NCI-H774 (cell line): ENCODE measurements around the gene SGK2.
A peak's percentile ranks its signal among the peaks of the same experiment; 100 is the strongest.
"Not testable (repeated sequence)": the region's sequence is repeated elsewhere in the genome, so short reads cannot be mapped to it uniquely, and the experiment has no call there.

ENCODE experiments used
- DNase-seq: peaks from one replicate; lab custom pipeline; 2025; lab: John Stamatoyannopoulos, UW

SGK2 gene

GRCh38 chr20:43563429-43563828, 4.6 kb downstream of the SGK2 start:
- no peak for DNase-seq

DNA sequence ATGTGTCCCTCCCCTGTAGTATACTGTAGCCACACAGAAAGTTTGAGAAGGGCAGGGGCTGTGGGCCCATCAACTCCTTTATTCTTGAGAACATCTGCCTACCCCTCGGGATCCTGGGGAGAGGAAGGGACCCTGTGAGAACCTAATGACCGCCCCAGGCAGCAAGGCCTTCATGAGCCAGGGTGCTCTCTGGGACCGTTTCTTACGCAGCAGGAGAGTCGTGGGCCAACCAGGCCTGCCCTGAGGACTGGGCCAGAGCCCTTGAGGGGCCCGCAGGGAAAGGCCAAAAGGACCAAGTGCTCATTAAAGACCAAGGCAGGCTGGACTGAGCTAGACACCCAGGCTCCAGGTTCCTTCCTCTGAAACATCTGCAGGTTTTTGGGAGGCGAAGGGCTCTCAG, 5.2 kb downstream of the SGK2 start:
- DNase-seq = no peak

DNA sequence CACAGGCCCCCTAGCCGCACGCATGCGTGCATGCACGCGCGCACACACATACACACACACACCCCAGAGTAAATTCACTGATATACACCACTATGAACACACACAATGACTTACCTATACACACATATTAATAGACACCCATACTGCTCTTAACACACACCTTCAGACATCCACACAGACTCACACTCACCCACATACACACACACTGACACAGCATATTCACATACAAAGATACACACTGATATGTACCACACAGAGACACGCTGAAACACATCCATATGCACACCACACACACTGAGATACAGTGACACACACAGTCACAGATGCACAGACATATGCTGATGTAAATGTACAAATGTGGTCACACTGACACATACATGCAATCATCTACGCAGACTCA, 5.6 kb downstream of the SGK2 start:
- DNase-seq = no peak

DNA sequence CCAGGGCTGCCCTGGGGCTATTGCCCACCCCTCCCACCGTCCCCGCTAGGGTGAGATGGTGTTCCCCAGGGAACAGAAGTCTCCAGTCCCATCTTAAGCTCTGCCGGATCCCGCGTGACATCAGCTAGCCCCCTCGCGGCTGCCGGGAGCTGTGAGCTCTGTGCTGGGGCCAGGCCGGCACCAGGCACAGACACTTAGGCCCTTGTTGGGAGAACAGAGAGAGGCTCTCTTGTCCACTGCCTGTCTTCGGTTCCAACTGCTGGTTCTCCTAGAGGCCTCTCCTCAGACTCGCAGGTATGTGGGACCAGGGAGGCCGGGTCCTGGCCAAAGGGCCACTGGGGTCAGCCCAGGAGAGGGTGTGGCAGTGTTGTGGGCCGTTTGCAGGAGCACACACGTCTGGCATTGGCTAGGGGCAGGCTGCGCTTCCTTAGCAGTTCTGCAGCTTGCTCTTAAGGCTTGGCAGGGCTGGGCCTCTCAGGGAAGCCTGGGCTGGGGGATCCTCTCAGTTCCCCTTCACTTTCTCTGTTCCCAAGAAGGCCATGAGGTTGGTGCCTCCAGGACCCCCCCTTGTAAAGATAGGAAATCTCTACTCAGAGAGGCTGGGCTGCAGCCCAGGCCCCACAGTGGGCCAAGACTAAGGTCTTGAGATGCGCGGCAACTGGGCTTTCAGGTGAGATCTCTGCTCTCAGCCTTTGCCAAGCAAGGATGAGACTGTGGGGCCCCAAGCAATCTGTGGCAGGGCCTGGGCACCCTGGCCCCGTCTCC, 6.3 kb downstream of the SGK2 start:
- DNase-seq = no peak

DNA sequence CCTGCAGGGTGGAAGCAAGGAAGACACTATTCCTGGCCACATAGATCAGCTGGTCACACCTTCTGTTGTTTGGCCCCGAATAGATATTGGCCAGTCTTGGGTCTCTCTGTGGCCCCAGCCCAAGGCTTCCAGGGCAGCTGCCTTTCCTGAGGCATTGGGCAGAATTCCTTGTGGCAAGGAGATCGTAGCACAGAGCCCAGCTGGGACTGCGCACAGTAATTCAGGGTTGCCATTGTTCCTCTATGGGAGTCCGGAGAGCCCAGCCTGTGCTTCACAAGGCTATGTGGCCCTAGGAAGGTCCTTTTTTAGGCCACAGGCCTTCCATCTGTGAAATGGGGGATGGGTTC, 6.9 kb downstream of the SGK2 start:
- DNase-seq = no peak

DNA sequence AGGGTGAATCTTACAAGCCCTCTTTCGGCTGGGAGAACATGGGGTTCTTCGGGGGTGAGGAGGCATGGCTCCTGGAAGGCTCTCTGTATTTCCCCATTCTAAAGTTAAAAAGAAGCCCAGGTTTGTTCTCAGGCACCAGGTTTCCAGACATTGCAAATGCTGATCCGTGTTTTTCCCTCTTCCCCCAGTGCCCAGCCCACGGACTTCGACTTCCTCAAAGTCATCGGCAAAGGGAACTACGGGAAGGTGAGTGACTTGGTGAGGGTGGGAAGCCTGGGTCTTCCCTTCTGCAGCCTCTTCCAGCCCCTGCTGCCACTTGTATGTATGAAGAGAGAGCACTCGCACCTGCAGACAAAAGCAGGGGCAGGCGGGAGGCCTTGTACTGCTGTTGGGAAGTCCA, 8.7 kb downstream of the SGK2 start:
- DNase-seq = no peak

- DNase-seq = no peak
Observed at GRCh38 chr20:43568706-43569105, 9.9 kb downstream of the SGK2 start.

GRCh38 chr20:43569282-43569681, 10.5 kb downstream of the SGK2 start:
- DNase-seq = no peak

GRCh38 chr20:43570496-43570895, 11.7 kb downstream of the SGK2 start:
- DNase-seq = no peak

DNA sequence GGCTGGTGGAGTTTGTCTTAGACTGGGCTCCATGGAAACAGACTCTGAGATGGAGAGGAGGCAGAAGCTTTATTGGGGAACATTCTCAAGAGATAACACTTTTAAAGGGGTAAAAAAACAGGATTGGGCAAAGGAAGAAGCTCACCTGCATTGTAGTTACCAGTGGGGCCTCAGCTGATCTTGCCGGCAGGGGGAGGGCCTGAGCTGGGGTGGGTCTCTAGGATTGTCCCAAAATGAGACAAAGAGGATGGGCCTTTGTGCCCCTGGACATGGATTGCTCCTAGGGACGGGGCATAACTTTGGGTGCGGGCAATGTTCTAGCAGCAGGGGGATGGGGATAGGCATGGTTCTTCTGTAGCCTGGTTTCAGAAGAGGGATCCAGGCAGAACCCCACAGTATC, 12.5 kb downstream of the SGK2 start:
- DNase-seq = no peak

GRCh38 chr20:43571771-43572170, 12.9 kb downstream of the SGK2 start:
- no peak for DNase-seq

GRCh38 chr20:43572891-43573290, 14.1 kb downstream of the SGK2 start:
- no peak for DNase-seq

DNA sequence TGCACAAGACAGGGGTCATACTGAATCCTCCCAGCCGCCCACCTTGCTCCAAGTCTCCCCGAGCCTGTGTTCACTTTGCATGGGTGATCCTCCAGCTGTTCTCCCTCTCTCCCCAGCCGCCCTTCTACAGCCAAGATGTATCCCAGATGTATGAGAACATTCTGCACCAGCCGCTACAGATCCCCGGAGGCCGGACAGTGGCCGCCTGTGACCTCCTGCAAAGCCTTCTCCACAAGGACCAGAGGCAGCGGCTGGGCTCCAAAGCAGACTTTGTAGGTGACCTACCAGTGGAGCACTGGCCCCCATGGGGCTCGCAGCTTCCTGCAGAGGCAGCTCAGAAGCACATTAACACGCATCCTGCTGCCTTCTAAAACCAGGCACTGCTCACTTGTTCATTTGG, 17.3 kb downstream of the SGK2 start:
- DNase-seq = no peak

GRCh38 chr20:43579861-43580793, 21.3 kb downstream of the SGK2 start:
- DNase-seq = peak; percentile 1

GRCh38 chr20:43583133-43583864, 24.5 kb downstream of the SGK2 start:
- no peak for DNase-seq

GRCh38 chr20:43583982-43584432, 25.2 kb downstream of the SGK2 start:
- no peak for DNase-seq

DNA sequence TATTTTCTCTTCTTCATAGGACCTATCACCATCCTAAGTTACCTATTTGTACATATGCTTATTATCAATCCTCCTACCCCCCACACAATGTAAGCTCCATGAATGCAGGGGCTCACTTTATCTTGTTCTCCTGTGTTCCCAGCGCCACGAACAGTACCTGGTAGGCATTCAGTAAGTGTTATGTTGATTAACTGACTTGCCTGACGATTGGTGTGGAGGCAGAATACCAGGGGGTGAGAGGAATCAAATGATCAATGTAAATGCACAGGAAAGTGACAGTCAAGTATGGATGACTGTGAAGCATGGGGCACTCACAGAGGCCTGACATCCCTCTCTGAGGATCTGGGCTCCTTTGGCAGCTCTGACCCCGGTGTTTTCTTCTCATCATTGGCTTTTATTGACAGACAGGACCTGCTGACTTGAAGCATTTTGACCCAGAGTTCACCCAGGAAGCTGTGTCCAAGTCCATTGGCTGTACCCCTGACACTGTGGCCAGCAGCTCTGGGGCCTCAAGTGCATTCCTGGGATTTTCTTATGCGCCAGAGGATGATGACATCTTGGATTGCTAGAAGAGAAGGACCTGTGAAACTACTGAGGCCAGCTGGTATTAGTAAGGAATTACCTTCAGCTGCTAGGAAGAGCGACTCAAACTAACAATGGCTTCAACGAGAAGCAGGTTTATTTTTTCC, 25.8 kb downstream of the SGK2 start:
- DNase-seq = no peak

- no peak for DNase-seq
Observed at GRCh38 chr20:43586641-43587040, 27.8 kb downstream of the SGK2 start.

DNA sequence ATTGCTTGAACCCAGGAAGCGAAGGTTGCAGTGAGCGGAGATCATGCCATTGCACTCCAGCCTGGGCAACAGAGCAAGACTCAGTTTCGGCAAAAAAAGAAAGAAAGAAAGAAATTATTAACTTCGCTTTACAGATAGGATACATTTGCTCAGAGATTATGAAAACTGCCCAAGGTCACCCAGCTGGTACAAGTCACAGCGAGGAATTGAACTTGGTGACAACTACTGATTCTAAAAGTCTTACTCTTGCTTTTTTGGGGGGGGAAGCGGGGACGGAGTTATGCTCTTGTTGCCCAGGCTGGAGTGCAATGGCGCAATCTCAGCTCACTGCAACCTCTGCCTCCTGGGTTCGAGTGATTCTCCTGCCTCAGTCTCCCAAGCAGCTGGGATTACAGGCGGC, 29.7 kb downstream of the SGK2 start:
- DNase-seq = not testable (repeated sequence)

DNA sequence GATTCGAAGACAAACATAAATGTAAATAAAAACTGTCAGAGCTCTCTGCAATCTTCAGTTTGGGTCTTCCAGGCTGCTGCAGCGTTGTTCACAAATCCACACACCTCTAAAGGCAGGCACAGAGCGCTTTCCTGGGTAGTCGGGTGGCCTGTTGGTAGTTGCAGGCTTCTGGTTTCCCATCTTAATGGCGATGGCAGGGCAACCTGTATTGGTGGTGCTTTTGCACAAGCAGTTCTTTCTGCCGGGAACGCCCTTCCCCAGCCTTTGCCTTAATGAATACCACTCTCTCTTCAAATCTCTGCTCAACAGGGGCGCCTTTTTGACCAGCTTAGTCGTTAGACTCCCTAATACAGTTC, 31.2 kb downstream of the SGK2 start:
- peak; percentile 38 for DNase-seq

- DNase-seq = peak; percentile 93
Observed at GRCh38 chr20:43590392-43591303, 31.8 kb downstream of the SGK2 start, which contains the start of gene IFT52. IFT52 (plus strand) TSS chr20:43590937; CDS start chr20:43594699, 3,762 bp downstream.
